HepG2 (cell line): ENCODE data around the gene RBM18. TPM values are rescaled to one million over a fixed set of nuclear protein-coding genes. Genes with fewer than 3 reads are reported as not detected.

Source experiments
- BCL6 ChIP-seq: IDR thresholded peaks from 2 replicates; pipeline ENCODE4 v1.6.1; 2016; ENCODE audit warnings: missing genetic modification reagents, missing compliant biosample characterization
- DNMT3B ChIP-seq: conservative IDR thresholded peaks from 2 replicates; pipeline ENCODE4 v1.6.1; 2016; ENCODE audit warnings: missing biosample characterization, control low read depth
- KAT8 ChIP-seq: IDR thresholded peaks from 2 replicates; pipeline ENCODE4 v1.6.1; 2016; ENCODE audit warnings: missing genetic modification reagents, missing compliant biosample characterization
- KMT2B ChIP-seq: IDR thresholded peaks from 2 replicates; pipeline ENCODE4 v1.6.1; 2016; ENCODE audit warnings: missing genetic modification reagents, missing compliant biosample characterization
- MAZ ChIP-seq, 2 experiments: sonication (generic) in 1 of 2; formaldehyde crosslinking in 1 of 2; IDR thresholded peaks; 2 replicates each; pipeline versions ENCODE4 v1.5.0 to v1.6.1; 2012 to 2020; ENCODE audit warnings: low read depth in 2 of 2, mild to moderate bottlenecking in 2 of 2, borderline replicate concordance in 1 of 2, improper control_type of control experiment in 1 of 2, low read length in 1 of 2, missing genetic modification reagents in 1 of 2, moderate library complexity in 1 of 2
- MEIS1 ChIP-seq: sonication (generic); formaldehyde crosslinking; IDR thresholded peaks from 2 replicates; pipeline ENCODE4 v1.9.0; 2021; ENCODE audit warnings: mild to moderate bottlenecking, missing genetic modification reagents, moderate library complexity, borderline replicate concordance
- MYNN ChIP-seq: sonication (generic); formaldehyde crosslinking; IDR thresholded peaks from 2 replicates; pipeline ENCODE4 v1.4.0; 2020; ENCODE audit warnings: mild to moderate bottlenecking, low read depth, missing genetic modification reagents
- NCOR1 ChIP-seq: fragments of 200-600 bp; sonication (generic); IDR thresholded peaks from 2 replicates; pipeline ENCODE4 v1.7.0; 2017; ENCODE audit warnings: antibody characterized with exemption, low read length, borderline replicate concordance
- NFIC ChIP-seq: IDR thresholded peaks from 2 replicates; pipeline ENCODE4 v1.6.1; 2012; ENCODE audit warnings: mild to moderate bottlenecking, low read length, inconsistent platforms
- NR2F2 ChIP-seq: IDR thresholded peaks from 2 replicates; pipeline ENCODE4 v1.6.1; 2012; ENCODE audit warnings: low read depth, inconsistent platforms, borderline replicate concordance
- NR3C1 ChIP-seq: sonication (generic); formaldehyde crosslinking; IDR thresholded peaks from 2 replicates; pipeline ENCODE4 v1.4.0; 2020; ENCODE audit warnings: missing genetic modification reagents
- PAWR ChIP-seq: sonication (generic); formaldehyde crosslinking; IDR thresholded peaks from 2 replicates; pipeline ENCODE4 v1.4.0; 2020; ENCODE audit warnings: missing genetic modification reagents, mild to moderate bottlenecking, borderline replicate concordance
- RCOR2 ChIP-seq: IDR thresholded peaks from 2 replicates; pipeline ENCODE4 v1.6.1; 2016; ENCODE audit warnings: missing biosample characterization, missing genetic modification reagents
- RORA ChIP-seq: sonication (generic); formaldehyde crosslinking; IDR thresholded peaks from 2 replicates; pipeline ENCODE4 v1.5.0; 2020; ENCODE audit warnings: mild to moderate bottlenecking, missing genetic modification reagents, moderate library complexity
- SPEN ChIP-seq: sonication (generic); formaldehyde crosslinking; IDR thresholded peaks from 2 replicates; pipeline ENCODE4 v1.5.1; 2020; ENCODE audit warnings: low read depth, mild to moderate bottlenecking, missing genetic modification reagents
- TOE1 ChIP-seq: sonication (generic); formaldehyde crosslinking; IDR thresholded peaks from 2 replicates; pipeline ENCODE4 v1.4.0; 2020; ENCODE audit warnings: mild to moderate bottlenecking, missing genetic modification reagents
- ZBTB20 ChIP-seq: sonication (generic); formaldehyde crosslinking; IDR thresholded peaks from 2 replicates; pipeline ENCODE4 v1.8.1; 2023; ENCODE audit warnings: missing genetic modification reagents, low read depth, mild to moderate bottlenecking, borderline replicate concordance
- ZC3H13 ChIP-seq: sonication (generic); formaldehyde crosslinking; IDR thresholded peaks from 2 replicates; pipeline ENCODE4 v1.8.1; 2023; ENCODE audit warnings: mild to moderate bottlenecking, missing genetic modification reagents, moderate library complexity
- ZNF569 ChIP-seq: sonication (generic); formaldehyde crosslinking; IDR thresholded peaks from 2 replicates; pipeline ENCODE4 v1.5.0; 2020; ENCODE audit warnings: mild to moderate bottlenecking, missing genetic modification reagents, moderate library complexity, borderline replicate concordance
- ZNF572 ChIP-seq: sonication (generic); formaldehyde crosslinking; IDR thresholded peaks from 2 replicates; pipeline ENCODE4 v1.5.1; 2020; ENCODE audit warnings: mild to moderate bottlenecking, missing genetic modification reagents
- ZNF709 ChIP-seq: sonication (generic); formaldehyde crosslinking; IDR thresholded peaks from 2 replicates; pipeline ENCODE4 v1.5.0; 2020; ENCODE audit warnings: mild to moderate bottlenecking, missing genetic modification reagents
- ZSCAN29 ChIP-seq: sonication (generic); formaldehyde crosslinking; conservative IDR thresholded peaks from 2 replicates; pipeline ENCODE4 v1.4.0; 2020; ENCODE audit warnings: mild to moderate bottlenecking, missing genetic modification reagents
- polyA plus RNA-seq, 8 experiments: library from polyadenylated mRNA; depleted of rRNA in 3 of 8; stranded (reverse) in 7 of 8; unstranded in 1 of 8; fragments of >200 nt; fragmentation: Illumina TruSeq in 4 of 8; extraction: Trizol in 4 of 8; gene quantifications; 2 replicates each; pipeline versions ENCODE4 v1.2.1 to v1.2.3, GENCODE V29; 2011 to 2016; ENCODE audit warnings: low read depth in 4 of 8, missing spikeins in 1 of 8, mixed read lengths in 1 of 8; ENCODE audit not compliant: insufficient read depth in 1 of 8
- total RNA-seq, 5 experiments: library from RNA; depleted of rRNA; stranded (reverse); fragments of >200 nt; fragmentation: Illumina TruSeq; extraction: Trizol; gene quantifications; 2 replicates each; pipeline ENCODE4 v1.2.3, GENCODE V29; 2016; ENCODE audit warnings: low read depth in 1 of 5
- TF ChIP-seq, protein P1 (sequence below): fragments of 450-650 bp; IDR thresholded peaks from 2 replicates; pipeline ENCODE4 v1.6.1; 2016
- TF ChIP-seq, protein P2 (sequence below): sonication (generic); formaldehyde crosslinking; IDR thresholded peaks from 2 replicates; pipeline ENCODE4 v1.4.0; 2020; ENCODE audit warnings: missing genetic modification reagents
- TF ChIP-seq, protein P3 (sequence below): sonication (generic); formaldehyde crosslinking; conservative IDR thresholded peaks from 2 replicates; pipeline ENCODE4 v1.5.0; 2020; ENCODE audit warnings: missing genetic modification reagents
- TF ChIP-seq, protein P4 (sequence below): sonication (generic); formaldehyde crosslinking; IDR thresholded peaks from 2 replicates; pipeline ENCODE4 v1.5.0; 2020; ENCODE audit warnings: missing genetic modification reagents

Gene RBM18
- total and polyA plus RNA-seq, 2 of the 13 experiments (the other 11 are each of a cell fraction or from before 2014, with no cell fraction given): 12.6 to 16.6 TPM

DNA sequence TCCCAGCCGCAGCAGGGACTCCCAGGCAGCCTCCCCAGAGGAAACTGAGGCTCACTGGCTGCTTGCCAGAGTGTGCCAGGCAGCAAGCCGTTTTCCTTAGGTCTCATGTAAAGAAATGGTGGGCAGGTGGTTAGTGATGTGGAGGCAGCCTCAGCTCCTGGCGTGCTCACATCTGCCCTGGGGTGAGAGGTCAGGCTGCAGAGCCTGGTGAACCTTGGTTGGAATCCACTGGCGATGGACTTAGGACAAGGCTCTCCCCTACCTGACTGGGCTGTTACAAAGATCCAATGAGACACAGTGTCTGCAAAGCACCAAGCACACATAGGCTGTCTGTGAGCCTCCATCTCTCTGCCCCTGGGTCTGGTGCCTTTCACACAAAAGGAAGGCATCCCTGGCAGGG is 66.8 kb downstream of the RBM18 start (continued):
- TF ChIP-seq DNMT3B (CRISPR knock-in tag) (no peak), ZC3H13 (CRISPR knock-in tag) (no peak), MEIS1 (CRISPR knock-in tag) (no peak), BCL6 (CRISPR knock-in tag) (no peak), ZBTB20 (CRISPR knock-in tag) (no peak), MYNN (CRISPR knock-in tag) (no peak), RORA (CRISPR knock-in tag) (no peak), NFIC (no peak), NR2F2 (peak; percentile 56; the same call in 1 of the 2 replicates), TOE1 (CRISPR knock-in tag) (no peak), SPEN (CRISPR knock-in tag) (no peak), PAWR (CRISPR knock-in tag) (no peak), KMT2B (CRISPR knock-in tag) (no peak), NR3C1 (CRISPR knock-in tag) (no peak), MAZ (IDR thresholded peaks at IDR 0.05; ENCODE audit: borderline replicate concordance, low read depth, low read length) (no peak), MAZ (CRISPR knock-in tag; IDR thresholded peaks at IDR 0.05; ENCODE audit: low read depth) (no peak), KAT8 (CRISPR knock-in tag) (no peak), NCOR1 (0 out of 2 replicates have a peak, but pooled peaks have one; percentile 30), ZNF572 (CRISPR knock-in tag) (no peak), ZNF709 (no peak), RCOR2 (CRISPR knock-in tag) (no peak), ZSCAN29 (no peak), ZNF569 (CRISPR knock-in tag) (no peak)
- TF ChIP-seq, protein P1, sequence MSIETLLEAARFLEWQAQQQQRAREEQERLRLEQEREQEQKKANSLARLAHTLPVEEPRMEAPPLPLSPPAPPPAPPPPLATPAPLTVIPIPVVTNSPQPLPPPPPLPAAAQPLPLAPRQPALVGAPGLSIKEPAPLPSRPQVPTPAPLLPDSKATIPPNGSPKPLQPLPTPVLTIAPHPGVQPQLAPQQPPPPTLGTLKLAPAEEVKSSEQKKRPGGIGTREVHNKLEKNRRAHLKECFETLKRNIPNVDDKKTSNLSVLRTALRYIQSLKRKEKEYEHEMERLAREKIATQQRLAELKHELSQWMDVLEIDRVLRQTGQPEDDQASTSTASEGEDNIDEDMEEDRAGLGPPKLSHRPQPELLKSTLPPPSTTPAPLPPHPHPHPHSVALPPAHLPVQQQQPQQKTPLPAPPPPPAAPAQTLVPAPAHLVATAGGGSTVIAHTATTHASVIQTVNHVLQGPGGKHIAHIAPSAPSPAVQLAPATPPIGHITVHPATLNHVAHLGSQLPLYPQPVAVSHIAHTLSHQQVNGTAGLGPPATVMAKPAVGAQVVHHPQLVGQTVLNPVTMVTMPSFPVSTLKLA: no peak
- TF ChIP-seq, protein P2, sequence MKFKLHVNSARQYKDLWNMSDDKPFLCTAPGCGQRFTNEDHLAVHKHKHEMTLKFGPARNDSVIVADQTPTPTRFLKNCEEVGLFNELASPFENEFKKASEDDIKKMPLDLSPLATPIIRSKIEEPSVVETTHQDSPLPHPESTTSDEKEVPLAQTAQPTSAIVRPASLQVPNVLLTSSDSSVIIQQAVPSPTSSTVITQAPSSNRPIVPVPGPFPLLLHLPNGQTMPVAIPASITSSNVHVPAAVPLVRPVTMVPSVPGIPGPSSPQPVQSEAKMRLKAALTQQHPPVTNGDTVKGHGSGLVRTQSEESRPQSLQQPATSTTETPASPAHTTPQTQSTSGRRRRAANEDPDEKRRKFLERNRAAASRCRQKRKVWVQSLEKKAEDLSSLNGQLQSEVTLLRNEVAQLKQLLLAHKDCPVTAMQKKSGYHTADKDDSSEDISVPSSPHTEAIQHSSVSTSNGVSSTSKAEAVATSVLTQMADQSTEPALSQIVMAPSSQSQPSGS (CRISPR knock-in tag): no peak
- TF ChIP-seq, protein P3, sequence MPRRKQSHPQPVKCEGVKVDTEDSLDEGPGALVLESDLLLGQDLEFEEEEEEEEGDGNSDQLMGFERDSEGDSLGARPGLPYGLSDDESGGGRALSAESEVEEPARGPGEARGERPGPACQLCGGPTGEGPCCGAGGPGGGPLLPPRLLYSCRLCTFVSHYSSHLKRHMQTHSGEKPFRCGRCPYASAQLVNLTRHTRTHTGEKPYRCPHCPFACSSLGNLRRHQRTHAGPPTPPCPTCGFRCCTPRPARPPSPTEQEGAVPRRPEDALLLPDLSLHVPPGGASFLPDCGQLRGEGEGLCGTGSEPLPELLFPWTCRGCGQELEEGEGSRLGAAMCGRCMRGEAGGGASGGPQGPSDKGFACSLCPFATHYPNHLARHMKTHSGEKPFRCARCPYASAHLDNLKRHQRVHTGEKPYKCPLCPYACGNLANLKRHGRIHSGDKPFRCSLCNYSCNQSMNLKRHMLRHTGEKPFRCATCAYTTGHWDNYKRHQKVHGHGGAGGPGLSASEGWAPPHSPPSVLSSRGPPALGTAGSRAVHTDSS (CRISPR knock-in tag): no peak
- TF ChIP-seq, protein P4, sequence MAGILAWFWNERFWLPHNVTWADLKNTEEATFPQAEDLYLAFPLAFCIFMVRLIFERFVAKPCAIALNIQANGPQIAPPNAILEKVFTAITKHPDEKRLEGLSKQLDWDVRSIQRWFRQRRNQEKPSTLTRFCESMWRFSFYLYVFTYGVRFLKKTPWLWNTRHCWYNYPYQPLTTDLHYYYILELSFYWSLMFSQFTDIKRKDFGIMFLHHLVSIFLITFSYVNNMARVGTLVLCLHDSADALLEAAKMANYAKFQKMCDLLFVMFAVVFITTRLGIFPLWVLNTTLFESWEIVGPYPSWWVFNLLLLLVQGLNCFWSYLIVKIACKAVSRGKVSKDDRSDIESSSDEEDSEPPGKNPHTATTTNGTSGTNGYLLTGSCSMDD: no peak
